Measurements from ENCODE around the gene CCDC70.

The CCDC70 gene

DNA sequence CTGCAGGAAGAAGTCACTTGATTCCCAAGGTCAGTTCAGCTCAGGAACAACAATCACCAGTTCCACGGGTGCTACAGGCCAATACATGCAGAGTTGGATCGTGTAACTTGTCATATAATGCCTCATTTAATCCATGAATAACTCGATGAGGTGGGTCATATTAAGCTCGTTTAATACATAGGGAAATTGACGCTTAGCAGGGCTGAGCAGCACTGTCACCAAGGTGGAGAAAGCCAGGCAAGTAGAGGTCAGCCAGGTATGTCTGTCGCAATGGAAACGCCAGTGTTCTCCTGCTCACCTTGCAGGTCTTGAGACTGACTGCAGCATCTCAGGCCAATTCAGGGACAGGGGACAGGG lies 52.3 kb downstream of the CCDC70 start:
- no peaks in the 10 kb centered on the region for H3K9me3 ChIP-seq (ENCODE audit: control insufficient read depth, insufficient read depth, low read length)
- no peaks in the 10 kb centered on the region for H3K4me1 ChIP-seq (ENCODE audit: control insufficient read depth, insufficient read depth, low read length)
- no peak overlapping the region for H3K4me3 ChIP-seq (ENCODE audit: low read depth, low read length)
- no peaks in the 10 kb centered on the region for H3K27me3 ChIP-seq (ENCODE audit: control insufficient read depth, insufficient read depth, low read length)
- no peaks in the 10 kb centered on the region for H3K36me3 ChIP-seq (ENCODE audit: control insufficient read depth, insufficient read depth, low read length)
- no peak overlapping the region for H3K9ac ChIP-seq (ENCODE audit: low read depth, low read length)

All from iPS-15b (cell line).